Stomach (tissue), 4 donors: Measurements from ENCODE around the gene EYA2.

Experiments used
- POLR2A ChIP-seq, 4 donors: fragments of 450-650 bp; IDR thresholded peaks; one replicate each; pipeline ENCODE4 v1.6.1; 2016; ENCODE audit warnings: antibody characterized with exemption in 4 of 4, control low read depth in 2 of 4, mild to moderate bottlenecking in 1 of 4, moderate library complexity in 1 of 4
- POLR2AphosphoS5 ChIP-seq, 3 donors: sonication (generic); formaldehyde crosslinking; IDR thresholded peaks; one replicate each; pipeline ENCODE4 v1.6.1; 2016; ENCODE audit warnings: antibody characterized with exemption in 3 of 3
- TF ChIP-seq, protein P1 (sequence below), 7 experiments: fragments of 450-650 bp in 4 of 7; fragments of 200-600 bp in 3 of 7; sonication (generic) in 3 of 7; IDR thresholded peaks; one replicate each; pipeline ENCODE4 v1.5.1; 2016 to 2019; ENCODE audit warnings: antibody characterized with exemption in 7 of 7, control low read depth in 2 of 7, mild to moderate bottlenecking in 1 of 7

DNA sequence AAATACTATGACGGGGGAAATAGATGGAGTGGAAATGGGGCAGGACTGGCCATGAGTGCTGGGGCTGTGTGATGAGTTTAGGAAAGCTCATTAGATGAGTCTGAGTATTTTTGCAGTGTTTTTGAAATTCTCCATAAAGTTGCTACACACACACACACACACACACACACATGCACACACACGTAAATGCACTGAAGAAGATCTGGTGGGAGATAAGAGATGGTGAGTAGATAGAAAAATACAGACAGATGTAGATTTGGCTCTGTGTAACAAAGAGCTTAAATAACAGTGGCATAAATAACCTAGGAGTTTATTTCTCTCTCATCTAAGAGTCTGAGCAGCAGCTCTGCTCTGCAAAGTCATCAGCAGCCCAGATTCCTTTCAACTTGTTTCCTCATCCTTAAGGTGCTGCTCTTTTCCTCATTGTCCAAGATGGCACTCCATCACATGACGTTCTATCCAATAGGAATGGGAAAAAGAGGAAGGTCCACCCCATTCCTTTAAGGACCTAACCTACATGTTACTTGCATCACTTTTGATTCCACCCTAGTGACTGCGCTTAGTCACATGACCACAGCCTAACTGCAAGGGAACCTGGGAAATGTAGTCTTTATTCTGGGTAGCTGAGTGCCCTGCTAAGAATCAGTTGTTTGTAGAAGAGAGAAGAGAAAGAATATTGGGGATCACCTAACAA, 76.4 kb downstream of the EYA2 start:
- TF ChIP-seq POLR2AphosphoS5 (IDR thresholded peaks at IDR 0.05) (peak in 1 of 3 donors; percentile 36), POLR2A (IDR thresholded peaks at IDR 0.05) (no peak)
- TF ChIP-seq, protein P1, sequence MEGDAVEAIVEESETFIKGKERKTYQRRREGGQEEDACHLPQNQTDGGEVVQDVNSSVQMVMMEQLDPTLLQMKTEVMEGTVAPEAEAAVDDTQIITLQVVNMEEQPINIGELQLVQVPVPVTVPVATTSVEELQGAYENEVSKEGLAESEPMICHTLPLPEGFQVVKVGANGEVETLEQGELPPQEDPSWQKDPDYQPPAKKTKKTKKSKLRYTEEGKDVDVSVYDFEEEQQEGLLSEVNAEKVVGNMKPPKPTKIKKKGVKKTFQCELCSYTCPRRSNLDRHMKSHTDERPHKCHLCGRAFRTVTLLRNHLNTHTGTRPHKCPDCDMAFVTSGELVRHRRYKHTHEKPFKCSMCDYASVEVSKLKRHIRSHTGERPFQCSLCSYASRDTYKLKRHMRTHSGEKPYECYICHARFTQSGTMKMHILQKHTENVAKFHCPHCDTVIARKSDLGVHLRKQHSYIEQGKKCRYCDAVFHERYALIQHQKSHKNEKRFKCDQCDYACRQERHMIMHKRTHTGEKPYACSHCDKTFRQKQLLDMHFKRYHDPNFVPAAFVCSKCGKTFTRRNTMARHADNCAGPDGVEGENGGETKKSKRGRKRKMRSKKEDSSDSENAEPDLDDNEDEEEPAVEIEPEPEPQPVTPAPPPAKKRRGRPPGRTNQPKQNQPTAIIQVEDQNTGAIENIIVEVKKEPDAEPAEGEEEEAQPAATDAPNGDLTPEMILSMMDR (IDR thresholded peaks at IDR 0.05) = no peak
